MM.1S (cell line): ENCODE measurements around the gene CD209.

Source experiments
- DNase-seq: peaks from one replicate; pipeline ENCODE4 v3.0.0-alpha.2; 2015
- H2AFZ ChIP-seq: fragments of 300-600 bp; sonication (generic); 2 replicates; pipeline ENCODE4 v1.6.0; 2016; ENCODE audit warnings: antibody characterized with exemption, low read length
- H3F3A ChIP-seq: fragments of 300-600 bp; sonication (generic); 2 replicates; pipeline ENCODE4 v1.6.1; 2016; ENCODE audit warnings: mild to moderate bottlenecking, antibody characterized with exemption, low read length, moderate library complexity, mixed read lengths; ENCODE audit not compliant: insufficient read depth
- H3K27ac ChIP-seq: fragments of 300-600 bp; sonication (generic); 2 replicates; pipeline ENCODE4 v1.5.1; 2016; ENCODE audit warnings: mild to moderate bottlenecking, low read length
- H3K27me3 ChIP-seq: fragments of 300-600 bp; sonication (generic); replicated peaks from 2 replicates; pipeline ENCODE4 v1.6.0; 2016; ENCODE audit warnings: low read length; ENCODE audit not compliant: insufficient read depth
- H3K36me3 ChIP-seq: fragments of 300-600 bp; sonication (generic); replicated peaks from 2 replicates; pipeline ENCODE4 v1.6.1; 2016; ENCODE audit warnings: mild to moderate bottlenecking, low read length, mixed read lengths; ENCODE audit not compliant: insufficient read depth
- H3K4me1 ChIP-seq: fragments of 300-600 bp; sonication (generic); 2 replicates; pipeline ENCODE4 v1.6.1; 2016; ENCODE audit warnings: low read length, mixed read lengths
- H3K4me2 ChIP-seq: fragments of 300-600 bp; sonication (generic); 2 replicates; pipeline ENCODE4 v1.6.0; 2016; ENCODE audit warnings: low read depth, low read length
- H3K4me3 ChIP-seq: fragments of 300-600 bp; sonication (generic); 2 replicates; pipeline ENCODE4 v1.5.1; 2016; ENCODE audit warnings: low read length, mixed read lengths
- H3K79me2 ChIP-seq: fragments of 300-600 bp; sonication (generic); 2 replicates; pipeline ENCODE4 v1.6.1; 2016; ENCODE audit warnings: mixed run types, low read length, mixed read lengths
- H3K9ac ChIP-seq: fragments of 300-600 bp; sonication (generic); 2 replicates; pipeline ENCODE4 v1.6.1; 2016; ENCODE audit warnings: low read length, mixed read lengths
- H3K9me2 ChIP-seq: fragments of 300-600 bp; sonication (generic); replicated peaks from 2 replicates; pipeline ENCODE4 v1.6.1; 2016; ENCODE audit warnings: mild to moderate bottlenecking, low read length, mixed read lengths; ENCODE audit not compliant: insufficient read depth
- H3K9me3 ChIP-seq: fragments of 300-600 bp; sonication (generic); replicated peaks from 2 replicates; pipeline ENCODE4 v1.6.1; 2016; ENCODE audit warnings: mild to moderate bottlenecking, low read length, mixed read lengths; ENCODE audit not compliant: insufficient read depth
- H4K20me1 ChIP-seq: fragments of 300-600 bp; sonication (generic); 2 replicates; pipeline ENCODE4 v1.6.1; 2016; ENCODE audit warnings: mild to moderate bottlenecking, low read length, moderate library complexity, mixed read lengths; ENCODE audit not compliant: insufficient read depth
- CTCF ChIP-seq: fragments of 300-600 bp; sonication (generic); IDR thresholded peaks from 2 replicates; pipeline ENCODE4 v1.5.1; 2016; ENCODE audit warnings: antibody characterized with exemption, low read length, mixed read lengths
- EZH2 ChIP-seq: fragments of 300-600 bp; sonication (generic); optimal IDR thresholded peaks from 2 replicates; pipeline ENCODE3; 2017; ENCODE audit warnings: low read depth, mild to moderate bottlenecking, antibody characterized with exemption, low read length, mixed read lengths
- EZH2phosphoT487 ChIP-seq: fragments of 300-600 bp; sonication (generic); IDR thresholded peaks from 2 replicates; pipeline ENCODE4 v1.6.1; 2018; ENCODE audit warnings: antibody characterized with exemption, low read length

Gene CD209

GRCh38 chr19:7739211-7739755, 8.1 kb downstream of the CD209 start:
- H3K4me3 ChIP-seq = no peak overlapping the region
- H3K9ac ChIP-seq = no peak overlapping the region
- TF ChIP-seq EZH2 = no peak
- no peak overlapping the region for H2AFZ ChIP-seq
- no peaks in the 10 kb centered on the region for H3K9me3 ChIP-seq
- H3K4me2 ChIP-seq = no peak overlapping the region
- no peaks in the 10 kb centered on the region for H3F3A ChIP-seq
- no peak for DNase-seq
- H4K20me1 ChIP-seq = no peaks in the 10 kb centered on the region
- H3K27me3 ChIP-seq = peaks cover 97% of the 10 kb centered on the region
- H3K9me2 ChIP-seq = no peaks in the 10 kb centered on the region
- no peaks in the 10 kb centered on the region for H3K36me3 ChIP-seq
- no peaks in the 10 kb centered on the region for H3K79me2 ChIP-seq
- H3K4me1 ChIP-seq = no peaks in the 10 kb centered on the region
- H3K27ac ChIP-seq = no peak overlapping the region

- no peaks in the 10 kb centered on the region for H3K79me2 ChIP-seq
- no peak overlapping the region for H3K4me2 ChIP-seq
- TF ChIP-seq CTCF (no peak), EZH2 (no peak), EZH2phosphoT487 (no peak)
- H3F3A ChIP-seq = no peaks in the 10 kb centered on the region
- peaks cover 97% of the 10 kb centered on the region for H3K27me3 ChIP-seq
- no peak for DNase-seq
- no peak overlapping the region for H3K27ac ChIP-seq
- H4K20me1 ChIP-seq = no peaks in the 10 kb centered on the region
- no peak overlapping the region for H3K9ac ChIP-seq
- H3K4me3 ChIP-seq = no peak overlapping the region
- no peaks in the 10 kb centered on the region for H3K9me3 ChIP-seq
- H2AFZ ChIP-seq = no peak overlapping the region
- H3K9me2 ChIP-seq = no peaks in the 10 kb centered on the region
- no peaks in the 10 kb centered on the region for H3K4me1 ChIP-seq
- no peaks in the 10 kb centered on the region for H3K36me3 ChIP-seq
Observed at GRCh38 chr19:7738023-7738422, 9.3 kb downstream of the CD209 start.

DNA sequence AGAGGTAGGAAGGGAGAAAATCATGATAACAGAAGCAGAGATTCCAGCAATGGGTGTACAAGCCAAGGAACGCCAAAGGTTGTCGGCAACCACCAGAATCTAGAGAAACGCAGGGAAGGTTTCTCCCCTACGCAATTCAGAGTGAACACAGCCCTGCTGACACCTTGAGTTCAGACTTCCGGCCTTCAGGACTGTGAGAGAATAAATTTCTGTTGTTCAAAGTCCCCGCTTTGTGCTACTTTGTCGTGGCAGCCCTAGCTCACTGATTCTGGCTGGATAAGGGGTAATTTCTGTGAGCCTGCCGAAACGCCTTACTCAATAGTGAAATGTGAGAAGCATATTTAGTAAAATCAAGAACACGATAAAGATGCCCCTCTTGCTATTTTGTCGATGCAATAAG, 10.1 kb downstream of the CD209 start:
- no peaks in the 10 kb centered on the region for H3K4me1 ChIP-seq
- no peaks in the 10 kb centered on the region for H3K9me3 ChIP-seq
- H3K27ac ChIP-seq = no peak overlapping the region
- no peak for DNase-seq
- H3K79me2 ChIP-seq = no peaks in the 10 kb centered on the region
- TF ChIP-seq EZH2phosphoT487 (no peak), CTCF (no peak), EZH2 (no peak)
- no peaks in the 10 kb centered on the region for H3K36me3 ChIP-seq
- no peaks in the 10 kb centered on the region for H3K9me2 ChIP-seq
- H3K4me2 ChIP-seq = no peak overlapping the region
- no peaks in the 10 kb centered on the region for H4K20me1 ChIP-seq
- no peak overlapping the region for H3K9ac ChIP-seq
- no peak overlapping the region for H3K4me3 ChIP-seq
- no peak overlapping the region for H2AFZ ChIP-seq
- H3F3A ChIP-seq = no peaks in the 10 kb centered on the region
- H3K27me3 ChIP-seq = peaks cover 95% of the 10 kb centered on the region

DNA sequence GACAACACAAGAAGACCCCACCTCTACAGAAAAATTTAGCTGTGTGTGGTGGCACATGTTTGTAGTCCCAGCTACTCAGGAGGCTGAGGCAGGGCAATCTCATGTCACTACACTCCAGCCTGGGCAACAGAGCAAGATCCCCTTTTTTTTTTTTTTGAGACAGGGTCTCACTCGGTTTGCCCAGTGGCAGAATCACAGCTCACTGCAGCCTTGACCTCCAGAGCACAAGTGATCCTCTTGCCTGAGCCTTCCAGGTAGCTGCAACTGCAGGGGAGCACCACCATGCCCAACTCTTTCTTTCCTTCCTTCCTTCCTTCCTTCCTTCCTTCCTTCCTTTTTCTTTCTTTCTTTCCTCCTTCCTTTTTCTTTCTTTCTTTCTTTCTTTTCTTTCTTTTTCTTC, 11.2 kb downstream of the CD209 start:
- Histone ChIP-seq H2AFZ (no peak overlapping the region), H3K27me3 (peaks cover 94% of the 10 kb centered on the region), H3K9ac (no peak overlapping the region), H4K20me1 (no peaks in the 10 kb centered on the region), H3K4me1 (no peaks in the 10 kb centered on the region), H3K36me3 (no peaks in the 10 kb centered on the region), H3K4me2 (no peak overlapping the region), H3K9me2 (no peaks in the 10 kb centered on the region), H3K9me3 (no peaks in the 10 kb centered on the region), H3K4me3 (no peak overlapping the region), H3K27ac (no peak overlapping the region), H3K79me2 (no peaks in the 10 kb centered on the region), H3F3A (no peaks in the 10 kb centered on the region)
- no peak for DNase-seq
- no peak for TF ChIP-seq EZH2
- no peak for TF ChIP-seq CTCF
- TF ChIP-seq EZH2phosphoT487 = no peak
